Subcutaneous adipose tissue (tissue), 4 donors: ENCODE data around the gene GBA2. TPM values are rescaled to one million over a fixed set of nuclear protein-coding genes. Genes with fewer than 3 reads are reported as not detected.

Experiments used
- total RNA-seq, 4 donors: library from RNA; depleted of rRNA; stranded (reverse); fragments of >200 nt; gene quantifications; one replicate each; pipeline ENCODE4 v1.1.0, GENCODE V29; 2016
- TF ChIP-seq, protein P1 (sequence below): fragments of 450-650 bp; IDR thresholded peaks from one replicate; pipeline ENCODE4 v1.5.1; 2016; ENCODE audit warnings: low read depth, mild to moderate bottlenecking, control low read depth, antibody characterized with exemption, moderate library complexity

Gene GBA2
- total RNA-seq, 4 donors from 2014 or later = 33.7 to 107 (median 41.6) TPM

GRCh38 chr9:35726931-35727330, 22.1 kb downstream of the GBA2 start:
- TF ChIP-seq, protein P1, sequence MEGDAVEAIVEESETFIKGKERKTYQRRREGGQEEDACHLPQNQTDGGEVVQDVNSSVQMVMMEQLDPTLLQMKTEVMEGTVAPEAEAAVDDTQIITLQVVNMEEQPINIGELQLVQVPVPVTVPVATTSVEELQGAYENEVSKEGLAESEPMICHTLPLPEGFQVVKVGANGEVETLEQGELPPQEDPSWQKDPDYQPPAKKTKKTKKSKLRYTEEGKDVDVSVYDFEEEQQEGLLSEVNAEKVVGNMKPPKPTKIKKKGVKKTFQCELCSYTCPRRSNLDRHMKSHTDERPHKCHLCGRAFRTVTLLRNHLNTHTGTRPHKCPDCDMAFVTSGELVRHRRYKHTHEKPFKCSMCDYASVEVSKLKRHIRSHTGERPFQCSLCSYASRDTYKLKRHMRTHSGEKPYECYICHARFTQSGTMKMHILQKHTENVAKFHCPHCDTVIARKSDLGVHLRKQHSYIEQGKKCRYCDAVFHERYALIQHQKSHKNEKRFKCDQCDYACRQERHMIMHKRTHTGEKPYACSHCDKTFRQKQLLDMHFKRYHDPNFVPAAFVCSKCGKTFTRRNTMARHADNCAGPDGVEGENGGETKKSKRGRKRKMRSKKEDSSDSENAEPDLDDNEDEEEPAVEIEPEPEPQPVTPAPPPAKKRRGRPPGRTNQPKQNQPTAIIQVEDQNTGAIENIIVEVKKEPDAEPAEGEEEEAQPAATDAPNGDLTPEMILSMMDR = no peak

DNA sequence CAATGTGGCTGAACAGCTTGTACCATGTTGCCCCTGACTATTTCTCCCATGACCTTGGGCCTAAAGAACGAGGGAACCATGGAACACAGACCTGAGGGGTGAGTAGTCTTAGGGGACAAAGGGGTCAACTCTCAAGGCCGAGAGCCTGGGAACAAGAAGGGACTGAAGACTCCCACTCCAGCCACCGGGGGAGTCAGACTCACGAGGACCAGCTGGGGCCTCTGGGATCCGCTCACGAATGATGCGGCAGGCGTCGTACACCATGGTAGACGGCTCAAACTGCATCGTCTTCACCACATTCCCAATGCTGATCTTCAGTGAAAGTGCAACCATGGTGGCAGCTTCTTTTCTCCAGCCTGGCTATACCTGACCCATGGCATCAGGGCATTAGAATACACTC, 23.7 kb downstream of the GBA2 start:
- TF ChIP-seq, protein P1 = no peak

DNA sequence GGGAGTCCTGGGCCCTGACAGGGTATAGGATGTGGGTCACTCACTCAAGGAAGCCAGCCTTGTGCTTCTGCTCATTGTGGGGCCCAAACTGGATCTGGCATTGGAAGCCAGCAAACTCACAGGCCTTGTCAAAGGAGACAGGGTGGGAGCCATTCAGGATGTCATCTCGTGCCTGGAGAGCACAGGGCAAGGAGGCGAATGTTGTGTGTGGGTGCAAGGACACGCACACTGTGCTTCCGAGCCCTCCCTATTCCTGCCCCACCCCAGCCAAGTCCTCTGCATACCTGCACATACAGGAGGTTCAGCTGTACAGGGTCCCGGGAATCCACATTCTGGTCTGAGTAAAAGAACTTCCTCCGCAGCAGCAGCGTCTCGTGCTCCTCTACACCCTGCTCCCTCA, 25.1 kb downstream of the GBA2 start:
- TF ChIP-seq, protein P1 = no peak

DNA sequence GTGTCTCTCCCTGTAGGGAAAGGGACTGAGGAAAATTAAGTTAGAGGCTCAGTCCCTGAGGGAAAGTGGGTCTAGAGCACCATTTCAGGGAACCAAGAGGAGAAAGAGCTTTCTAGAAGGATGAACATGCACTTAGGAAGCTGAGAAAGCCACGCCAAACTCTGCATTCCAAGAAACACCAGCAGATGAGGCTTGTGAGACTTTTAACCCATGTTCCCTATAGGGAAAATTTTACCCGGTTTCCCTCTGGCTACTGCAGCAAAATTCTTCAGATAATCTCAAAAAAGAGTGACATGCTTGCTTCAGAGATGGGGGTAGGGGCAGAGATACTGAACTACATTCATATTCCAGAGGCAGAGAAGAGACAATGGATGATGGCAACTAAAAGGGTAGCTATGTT, 25.6 kb downstream of the GBA2 start:
- TF ChIP-seq, protein P1 = no peak

DNA sequence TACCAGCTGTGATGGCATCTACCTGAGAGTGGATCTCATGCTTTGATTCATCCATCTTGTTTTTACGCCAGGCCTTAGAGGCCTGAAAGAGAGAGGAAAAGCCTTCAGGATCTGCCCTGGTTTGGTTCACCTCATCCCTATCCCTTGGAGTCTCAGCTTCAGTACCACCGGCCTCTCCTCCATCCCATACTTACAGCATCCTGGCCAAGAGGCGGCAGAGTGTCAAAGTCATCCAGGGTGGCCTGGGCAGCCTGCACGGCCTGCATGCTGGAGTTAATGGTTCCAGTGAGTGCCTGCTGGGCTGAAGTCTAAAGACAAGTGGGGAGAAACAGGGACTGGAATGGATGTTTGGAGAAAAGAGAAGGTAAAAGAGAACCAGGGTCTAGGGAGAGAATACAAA, 29.5 kb downstream of the GBA2 start:
- TF ChIP-seq, protein P1 = no peak

DNA sequence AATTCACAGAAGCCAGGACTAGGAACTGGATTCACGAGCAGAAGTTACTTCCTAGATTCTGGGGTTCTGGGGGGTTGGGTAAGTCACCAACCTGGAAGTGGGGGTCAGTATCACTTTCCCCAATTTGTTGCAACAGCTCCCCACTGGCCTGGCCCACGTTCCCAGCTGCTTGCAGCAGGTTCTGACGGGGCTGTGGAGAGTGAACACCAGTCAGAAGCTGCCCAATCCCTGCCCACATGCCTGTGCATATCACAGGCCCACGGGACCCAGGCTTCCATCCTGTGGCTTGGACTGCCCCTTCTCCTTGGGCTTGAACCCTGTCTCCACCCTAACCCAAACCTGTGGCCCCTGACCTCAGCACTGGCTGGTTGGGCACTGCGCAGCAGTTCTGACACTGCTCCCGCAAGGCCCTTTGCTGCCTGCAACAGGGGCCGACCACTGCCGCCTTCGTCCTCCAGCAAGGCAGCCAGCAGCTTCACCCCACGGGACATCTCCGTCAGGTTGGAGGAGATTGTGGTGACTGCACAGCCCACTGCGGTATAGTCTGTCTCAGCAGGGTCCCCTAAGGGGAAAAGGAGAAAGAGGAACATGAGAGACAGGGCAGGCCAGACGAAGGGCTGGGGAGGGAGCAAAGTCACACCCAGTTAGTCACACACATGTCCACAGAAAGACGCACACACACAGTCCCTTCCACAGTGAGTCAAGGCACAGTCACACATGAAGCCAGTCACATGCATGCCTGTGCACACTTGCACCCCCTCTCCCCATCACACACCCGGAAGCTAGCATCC, 30.1 kb downstream of the GBA2 start:
- TF ChIP-seq, protein P1 = no peak

DNA sequence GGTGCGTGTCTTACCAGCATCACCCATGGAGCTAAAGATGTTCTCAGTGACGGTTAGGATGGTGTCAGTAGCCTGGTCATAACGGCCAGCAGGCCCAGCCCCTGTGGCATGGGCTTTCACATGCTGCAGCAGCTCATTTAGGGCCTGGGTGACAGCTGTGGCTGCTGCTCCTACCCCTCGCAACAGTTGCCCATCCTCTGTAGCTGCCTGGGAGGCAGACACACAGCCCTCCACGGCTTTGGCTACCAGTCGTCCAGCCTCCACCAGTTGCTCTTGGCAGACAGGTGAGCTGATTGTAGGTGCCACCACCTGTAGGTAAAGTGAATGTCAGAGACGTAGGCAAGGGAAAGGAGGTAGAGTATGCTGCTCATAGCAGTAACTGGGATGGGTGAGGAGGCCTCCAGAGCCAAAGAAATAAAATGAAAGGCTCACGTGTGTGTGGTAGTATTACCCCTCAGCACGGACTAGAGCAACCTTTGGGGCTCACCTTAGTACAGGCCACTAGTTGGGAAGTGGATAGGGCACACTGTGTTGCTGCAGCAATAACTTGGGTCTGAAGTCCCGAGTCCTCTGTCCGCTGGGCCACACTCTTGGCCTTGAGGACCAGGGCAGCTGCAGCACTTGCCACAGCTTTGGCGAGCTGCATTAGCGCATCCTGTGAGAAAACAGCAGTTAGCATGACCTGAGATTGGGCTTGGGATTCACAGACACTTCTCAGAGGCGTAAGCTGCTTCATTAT, 31.7 kb downstream of the GBA2 start:
- TF ChIP-seq, protein P1 = no peak
